ENCODE data around the gene MEGF11.

GRCh38 chr15:65904301-65904700, 349.2 kb downstream of the MEGF11 start:
- no peak for TF ChIP-seq CTCF (IDR thresholded peaks at IDR 0.05; ENCODE audit: low read depth, low read length)
- no peak for TF ChIP-seq EZH2phosphoT487 (IDR thresholded peaks at IDR 0.05; ENCODE audit: low read depth)

Measured in OCI-LY3 (cell line).